Stimulated activated naive CD8-positive, alpha-beta T cell treated with anti-CD3 and anti-CD28 coated beads, Interleukin-15, amount 100 ng/mL, for 72 hours (primary cell): ENCODE measurements around the gene INTS7.
"Not testable (repeated sequence)": the region's sequence is repeated elsewhere in the genome, so short reads cannot be mapped to it uniquely, and the experiment has no call there.

ENCODE experiments used
- ATAC-seq: fragments of 150-1000 bp; cut with Tn5 transposase; 2 replicates; pipeline ENCODE4 v1.10.0; 2021; ENCODE audit warnings: mild to moderate bottlenecking, moderate library complexity
- DNase-seq, 2 donors: peaks; one replicate each; pipeline ENCODE4 v3.0.0; 2021 to 2022
- H3K27ac Mint-ChIP-seq, 2 donors: one replicate each; pipeline ENCODE4 v1.8.0; 2022; ENCODE audit warnings: mild to moderate bottlenecking in 2 of 2, mixed read lengths in 2 of 2, moderate library complexity in 2 of 2
- H3K27me3 Mint-ChIP-seq: one replicate; pipeline ENCODE4 v1.8.0; 2022; ENCODE audit warnings: mixed read lengths
- H3K4me1 Mint-ChIP-seq: one replicate; pipeline ENCODE4 v1.8.0; 2022; ENCODE audit warnings: mild to moderate bottlenecking, mixed read lengths
- H3K4me3 Mint-ChIP-seq, 2 donors: one replicate each; pipeline ENCODE4 v1.8.0; 2022; ENCODE audit warnings: mild to moderate bottlenecking in 2 of 2, mixed read lengths in 2 of 2, moderate library complexity in 1 of 2
- H3K9me3 Mint-ChIP-seq, 2 donors: one replicate each; pipeline ENCODE4 v1.8.0; 2022; ENCODE audit warnings: mixed read lengths in 2 of 2

The INTS7 gene

GRCh38 chr1:212044851-212045250 lies 9.5 kb upstream of the INTS7 start:
- DNase-seq = no peak
- Mint-ChIP-seq H3K27me3 (no peaks in the 10 kb centered on the region), H3K9me3 (no peaks in the 10 kb centered on the region), H3K4me1 (peaks cover 19% of the 10 kb centered on the region), H3K27ac (no peak overlapping the region), H3K4me3 (no peak overlapping the region)
- no peak for ATAC-seq

GRCh38 chr1:212042436-212042835 lies 7.1 kb upstream of the INTS7 start:
- H3K27me3 Mint-ChIP-seq = no peaks in the 10 kb centered on the region
- ATAC-seq (no peak), DNase-seq (no peak)
- H3K4me1 Mint-ChIP-seq = peaks cover 32% of the 10 kb centered on the region
- H3K9me3 Mint-ChIP-seq = no peaks in the 10 kb centered on the region
- peak overlapping the region in 1 of 2 donors; percentile 11 for H3K27ac Mint-ChIP-seq
- H3K4me3 Mint-ChIP-seq = no peak overlapping the region

- H3K9me3 Mint-ChIP-seq = no peaks in the 10 kb centered on the region
- ATAC-seq (no peak), DNase-seq (no peak)
- no peaks in the 10 kb centered on the region for H3K27me3 Mint-ChIP-seq
- H3K4me3 Mint-ChIP-seq = peak overlapping the region; percentile 17 to 21
- H3K27ac Mint-ChIP-seq = no peak overlapping the region
- H3K4me1 Mint-ChIP-seq = peaks cover 37% of the 10 kb centered on the region
Observed at GRCh38 chr1:212040629-212041412, 5.5 kb upstream of the INTS7 start.

GRCh38 chr1:212039622-212040021 lies 4.3 kb upstream of the INTS7 start:
- Mint-ChIP-seq H3K27me3 (no peaks in the 10 kb centered on the region), H3K4me3 (no peak overlapping the region), H3K4me1 (peaks cover 37% of the 10 kb centered on the region), H3K27ac (no peak overlapping the region), H3K9me3 (no peaks in the 10 kb centered on the region)
- DNase-seq = no peak
- no peak for ATAC-seq

GRCh38 chr1:212037900-212038299 lies 2.5 kb upstream of the INTS7 start:
- Mint-ChIP-seq H3K4me1 (peaks cover 46% of the 10 kb centered on the region), H3K27me3 (no peaks in the 10 kb centered on the region), H3K9me3 (no peaks in the 10 kb centered on the region), H3K27ac (no peak overlapping the region), H3K4me3 (peak overlapping the region; percentile 61 to 98)
- DNase-seq (no peak), ATAC-seq (no peak)

- Mint-ChIP-seq H3K27me3 (no peaks in the 10 kb centered on the region), H3K9me3 (no peaks in the 10 kb centered on the region), H3K4me3 (peak overlapping the region; percentile 92 to 98), H3K27ac (peak overlapping the region; percentile 91 to 97), H3K4me1 (peaks cover 55% of the 10 kb centered on the region)
- DNase-seq = no peak
- peak; percentile 8 for ATAC-seq
Observed at GRCh38 chr1:212035835-212036605, 663 bp upstream of the INTS7 start.

GRCh38 chr1:212034516-212035122 lies 738 bp downstream of the INTS7 start:
- ATAC-seq = peak; percentile 0
- Mint-ChIP-seq H3K27ac (peak overlapping the region; percentile 91 to 97), H3K4me1 (peaks cover 56% of the 10 kb centered on the region)

GRCh38 chr1:212030936-212031528 lies 4.3 kb downstream of the INTS7 start:
- DNase-seq = no peak
- peaks cover 38% of the 10 kb centered on the region for H3K4me1 Mint-ChIP-seq
- H3K4me3 Mint-ChIP-seq = peak overlapping the region; percentile 13 to 52

More at GRCh38 chr1:212034516-212035122, 738 bp downstream of the INTS7 start:
- Mint-ChIP-seq H3K9me3 (no peaks in the 10 kb centered on the region), H3K27me3 (no peaks in the 10 kb centered on the region), H3K4me3 (peak overlapping the region; percentile 92 to 98)
- DNase-seq = no peak

GRCh38 chr1:212027727-212028126 lies 7.6 kb downstream of the INTS7 start:
- ATAC-seq, DNase-seq, H3K9me3 Mint-ChIP-seq, H3K27ac Mint-ChIP-seq, H3K4me3 Mint-ChIP-seq, H3K27me3 Mint-ChIP-seq: not testable (repeated sequence)
- H3K4me1 Mint-ChIP-seq = peaks cover 27% of the 10 kb centered on the region

More at GRCh38 chr1:212030936-212031528, 4.3 kb downstream of the INTS7 start:
- peak overlapping the region in 1 of 2 donors; percentile 77 for H3K27ac Mint-ChIP-seq
- H3K27me3 Mint-ChIP-seq = no peaks in the 10 kb centered on the region
- no peak for ATAC-seq
- no peaks in the 10 kb centered on the region for H3K9me3 Mint-ChIP-seq

GRCh38 chr1:212024469-212025149 lies 10.7 kb downstream of the INTS7 start:
- Mint-ChIP-seq H3K27me3 (no peaks in the 10 kb centered on the region), H3K4me1 (no peaks in the 10 kb centered on the region), H3K9me3 (peaks cover 4 to 9% of the 10 kb centered on the region in 2 donors), H3K4me3 (no peak overlapping the region), H3K27ac (no peak overlapping the region)
- ATAC-seq (no peak), DNase-seq (no peak)

- H3K27ac Mint-ChIP-seq, DNase-seq, H3K4me3 Mint-ChIP-seq, H3K27me3 Mint-ChIP-seq, H3K4me1 Mint-ChIP-seq, ATAC-seq, H3K9me3 Mint-ChIP-seq: not testable (repeated sequence)
Observed at GRCh38 chr1:212022908-212023307, 12.4 kb downstream of the INTS7 start.

GRCh38 chr1:212021563-212021962 lies 13.8 kb downstream of the INTS7 start:
- Mint-ChIP-seq H3K9me3 (peaks cover 4 to 9% of the 10 kb centered on the region in 2 donors), H3K27ac (no peak overlapping the region), H3K4me3 (no peak overlapping the region), H3K4me1 (no peaks in the 10 kb centered on the region), H3K27me3 (no peaks in the 10 kb centered on the region)
- no peak for ATAC-seq
- DNase-seq = no peak

- Mint-ChIP-seq H3K27ac (no peak overlapping the region), H3K4me3 (no peak overlapping the region), H3K9me3 (peaks cover 4 to 9% of the 10 kb centered on the region in 2 donors), H3K27me3 (no peaks in the 10 kb centered on the region), H3K4me1 (no peaks in the 10 kb centered on the region)
- DNase-seq (no peak), ATAC-seq (no peak)
Observed at GRCh38 chr1:212020975-212021374, 14.4 kb downstream of the INTS7 start.

- Mint-ChIP-seq H3K4me3 (no peak overlapping the region), H3K4me1 (no peaks in the 10 kb centered on the region), H3K27me3 (no peaks in the 10 kb centered on the region), H3K9me3 (no peaks in the 10 kb centered on the region), H3K27ac (no peak overlapping the region)
- ATAC-seq (no peak), DNase-seq (no peak)
Observed at GRCh38 chr1:212013672-212014071, 21.7 kb downstream of the INTS7 start.
